C4-2B (cell line): ENCODE data around the gene ALKAL2.

Experiments used
- CTCF ChIP-seq: fragments of 450-650 bp; conservative IDR thresholded peaks from 2 replicates; pipeline ENCODE4 v1.5.1; 2017; ENCODE audit warnings: mild to moderate bottlenecking
- ZFX ChIP-seq: fragments of 450-650 bp; IDR thresholded peaks from 2 replicates; pipeline ENCODE4 v1.6.1; 2017

GRCh38 chr2:288758-289361, 969 bp upstream of the ALKAL2 start:
- TF ChIP-seq CTCF (no peak), ZFX (no peak)
